DMS53 treated with DMSO at 0.1 percent for 48 hours (cell line): Measurements from ENCODE around the gene SIGLEC7.

Source experiments
- DNase-seq: peaks from one replicate; lab custom pipeline; 2025; ENCODE audit not compliant: unreplicated experiment; lab: John Stamatoyannopoulos, UW

SIGLEC7 gene

GRCh38 chr19:51166846-51167490, 24.9 kb downstream of the SIGLEC7 start:
- no peak for DNase-seq

- DNase-seq: no peak
Measured at GRCh38 chr19:51168564-51169282, 26.6 kb downstream of the SIGLEC7 start.

- DNase-seq: peak; percentile 37
Measured at GRCh38 chr19:51169283-51169918, 27.3 kb downstream of the SIGLEC7 start.

- DNase-seq: no peak
Measured at GRCh38 chr19:51172223-51172622, 30.1 kb downstream of the SIGLEC7 start.

GRCh38 chr19:51173681-51174080, 31.6 kb downstream of the SIGLEC7 start:
- DNase-seq: no peak

- no peak for DNase-seq
Measured at GRCh38 chr19:51179256-51179655, 37.2 kb downstream of the SIGLEC7 start.

- no peak for DNase-seq
Measured at GRCh38 chr19:51181377-51181912, 39.3 kb downstream of the SIGLEC7 start.

- no peak for DNase-seq
Measured at GRCh38 chr19:51181913-51182419, 39.9 kb downstream of the SIGLEC7 start.

GRCh38 chr19:51183629-51184028, 41.5 kb downstream of the SIGLEC7 start:
- DNase-seq: no peak

GRCh38 chr19:51185069-51185867, 43.2 kb downstream of the SIGLEC7 start:
- DNase-seq: no peak

- DNase-seq: no peak
Measured at GRCh38 chr19:51185868-51186215, 43.7 kb downstream of the SIGLEC7 start.

GRCh38 chr19:51186323-51186722, 44.2 kb downstream of the SIGLEC7 start:
- no peak for DNase-seq

- no peak for DNase-seq
Measured at GRCh38 chr19:51187395-51188226, 45.5 kb downstream of the SIGLEC7 start.

- DNase-seq: no peak
Measured at GRCh38 chr19:51188227-51188559, 46.1 kb downstream of the SIGLEC7 start.

- DNase-seq: no peak
Measured at GRCh38 chr19:51192689-51193088, 50.6 kb downstream of the SIGLEC7 start.

GRCh38 chr19:51194527-51195315, 52.6 kb downstream of the SIGLEC7 start:
- no peak for DNase-seq

GRCh38 chr19:51195316-51195586, 53.1 kb downstream of the SIGLEC7 start:
- DNase-seq: no peak

- DNase-seq: no peak
Measured at GRCh38 chr19:51195616-51196015, 53.5 kb downstream of the SIGLEC7 start.

- DNase-seq: no peak
Measured at GRCh38 chr19:51196181-51196580, 54.1 kb downstream of the SIGLEC7 start.

GRCh38 chr19:51198641-51199040, 56.5 kb downstream of the SIGLEC7 start:
- DNase-seq: no peak
